NT2/D1 (cell line): ENCODE results near the gene KRT35.

ENCODE experiments used
- YY1 ChIP-seq: IDR thresholded peaks from 2 replicates; pipeline ENCODE4 v1.6.1; 2011; ENCODE audit not compliant: insufficient read length, insufficient read depth
- ZNF274 ChIP-seq: IDR thresholded peaks from 2 replicates; pipeline ENCODE4 v1.6.1; 2011; ENCODE audit warnings: mild to moderate bottlenecking, low read depth, low read length

- no peak for TF ChIP-seq YY1
- no peak for TF ChIP-seq ZNF274
These were observed 6.1 kb downstream of the KRT35 start for GRCh38 chr17:41474863-41475262.
